ENCODE data around the gene PHACTR3.

- TF ChIP-seq, protein P1, sequence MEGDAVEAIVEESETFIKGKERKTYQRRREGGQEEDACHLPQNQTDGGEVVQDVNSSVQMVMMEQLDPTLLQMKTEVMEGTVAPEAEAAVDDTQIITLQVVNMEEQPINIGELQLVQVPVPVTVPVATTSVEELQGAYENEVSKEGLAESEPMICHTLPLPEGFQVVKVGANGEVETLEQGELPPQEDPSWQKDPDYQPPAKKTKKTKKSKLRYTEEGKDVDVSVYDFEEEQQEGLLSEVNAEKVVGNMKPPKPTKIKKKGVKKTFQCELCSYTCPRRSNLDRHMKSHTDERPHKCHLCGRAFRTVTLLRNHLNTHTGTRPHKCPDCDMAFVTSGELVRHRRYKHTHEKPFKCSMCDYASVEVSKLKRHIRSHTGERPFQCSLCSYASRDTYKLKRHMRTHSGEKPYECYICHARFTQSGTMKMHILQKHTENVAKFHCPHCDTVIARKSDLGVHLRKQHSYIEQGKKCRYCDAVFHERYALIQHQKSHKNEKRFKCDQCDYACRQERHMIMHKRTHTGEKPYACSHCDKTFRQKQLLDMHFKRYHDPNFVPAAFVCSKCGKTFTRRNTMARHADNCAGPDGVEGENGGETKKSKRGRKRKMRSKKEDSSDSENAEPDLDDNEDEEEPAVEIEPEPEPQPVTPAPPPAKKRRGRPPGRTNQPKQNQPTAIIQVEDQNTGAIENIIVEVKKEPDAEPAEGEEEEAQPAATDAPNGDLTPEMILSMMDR (IDR thresholded peaks at IDR 0.05; ENCODE audit: low read depth, low read length, poor library complexity, severe bottlenecking) = peak; percentile 95
- TF ChIP-seq EZH2phosphoT487 (IDR thresholded peaks at IDR 0.05; ENCODE audit: borderline replicate concordance, low read length) = no peak
Measured at GRCh38 chr20:59598625-59599310, 5.6 kb upstream of the PHACTR3 start.
